ENCODE data around the gene ARHGEF17. TPM values are rescaled to one million over a fixed set of nuclear protein-coding genes. Genes with fewer than 3 reads are reported as not detected.
A peak's percentile ranks its signal among the peaks of the same experiment; 100 is the strongest.

Gene ARHGEF17
- total and polyA plus RNA-seq, 2 of the 13 experiments (the other 11 are each of a cell fraction or from before 2014, with no cell fraction given), result 10.7 to 28.8 TPM

DNA sequence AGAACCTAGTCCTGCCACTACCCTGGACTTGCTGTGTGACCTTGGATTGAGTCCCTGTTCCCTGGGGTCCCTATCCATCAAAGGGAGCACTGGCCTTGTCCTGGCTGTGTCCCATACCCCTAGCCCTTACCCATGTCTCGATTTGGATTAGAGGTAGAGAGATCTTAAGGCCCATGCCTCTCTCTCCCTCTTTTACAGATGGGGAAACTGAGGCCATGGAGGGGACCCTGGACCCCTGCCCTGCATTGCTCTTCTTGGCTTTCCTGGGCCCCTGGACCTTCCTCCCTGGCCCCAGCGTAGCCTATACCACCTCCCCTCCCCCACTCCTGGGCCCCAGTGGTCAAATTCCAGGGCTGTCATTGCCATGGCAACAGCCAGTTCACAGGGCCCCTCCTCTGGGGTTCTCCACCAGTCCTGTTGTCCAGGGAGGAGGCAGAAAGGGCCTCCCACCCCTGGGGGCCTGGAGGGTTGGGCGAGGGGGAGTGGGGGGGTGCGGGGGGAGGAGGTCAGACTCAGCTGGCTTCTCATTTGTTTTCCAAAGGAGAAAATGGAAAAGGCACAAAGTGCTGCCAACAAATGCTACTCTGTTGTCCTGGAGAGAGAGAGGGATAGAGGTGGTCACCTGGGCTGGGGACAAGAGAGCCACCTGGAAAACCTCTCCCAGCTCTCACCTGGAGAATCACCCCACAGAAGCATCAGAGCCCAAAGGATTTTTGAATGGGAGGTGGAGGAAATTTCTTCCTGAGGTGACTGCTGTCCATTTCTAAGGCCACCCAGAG is 23.3 kb downstream of the ARHGEF17 start (continued):
- TF ChIP-seq, protein P1, sequence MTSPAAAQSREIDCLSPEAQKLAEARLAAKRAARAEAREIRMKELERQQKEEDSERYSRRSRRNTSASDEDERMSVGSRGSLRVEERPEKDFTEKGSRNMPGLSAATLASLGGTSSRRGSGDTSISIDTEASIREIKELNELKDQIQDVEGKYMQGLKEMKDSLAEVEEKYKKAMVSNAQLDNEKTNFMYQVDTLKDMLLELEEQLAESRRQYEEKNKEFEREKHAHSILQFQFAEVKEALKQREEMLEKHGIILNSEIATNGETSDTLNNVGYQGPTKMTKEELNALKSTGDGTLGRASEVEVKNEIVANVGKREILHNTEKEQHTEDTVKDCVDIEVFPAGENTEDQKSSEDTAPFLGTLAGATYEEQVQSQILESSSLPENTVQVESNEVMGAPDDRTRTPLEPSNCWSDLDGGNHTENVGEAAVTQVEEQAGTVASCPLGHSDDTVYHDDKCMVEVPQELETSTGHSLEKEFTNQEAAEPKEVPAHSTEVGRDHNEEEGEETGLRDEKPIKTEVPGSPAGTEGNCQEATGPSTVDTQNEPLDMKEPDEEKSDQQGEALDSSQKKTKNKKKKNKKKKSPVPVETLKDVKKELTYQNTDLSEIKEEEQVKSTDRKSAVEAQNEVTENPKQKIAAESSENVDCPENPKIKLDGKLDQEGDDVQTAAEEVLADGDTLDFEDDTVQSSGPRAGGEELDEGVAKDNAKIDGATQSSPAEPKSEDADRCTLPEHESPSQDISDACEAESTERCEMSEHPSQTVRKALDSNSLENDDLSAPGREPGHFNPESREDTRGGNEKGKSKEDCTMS (CRISPR knock-in tag; conservative IDR thresholded peaks at IDR 0.05), result no peak
- TF ChIP-seq, protein P2, sequence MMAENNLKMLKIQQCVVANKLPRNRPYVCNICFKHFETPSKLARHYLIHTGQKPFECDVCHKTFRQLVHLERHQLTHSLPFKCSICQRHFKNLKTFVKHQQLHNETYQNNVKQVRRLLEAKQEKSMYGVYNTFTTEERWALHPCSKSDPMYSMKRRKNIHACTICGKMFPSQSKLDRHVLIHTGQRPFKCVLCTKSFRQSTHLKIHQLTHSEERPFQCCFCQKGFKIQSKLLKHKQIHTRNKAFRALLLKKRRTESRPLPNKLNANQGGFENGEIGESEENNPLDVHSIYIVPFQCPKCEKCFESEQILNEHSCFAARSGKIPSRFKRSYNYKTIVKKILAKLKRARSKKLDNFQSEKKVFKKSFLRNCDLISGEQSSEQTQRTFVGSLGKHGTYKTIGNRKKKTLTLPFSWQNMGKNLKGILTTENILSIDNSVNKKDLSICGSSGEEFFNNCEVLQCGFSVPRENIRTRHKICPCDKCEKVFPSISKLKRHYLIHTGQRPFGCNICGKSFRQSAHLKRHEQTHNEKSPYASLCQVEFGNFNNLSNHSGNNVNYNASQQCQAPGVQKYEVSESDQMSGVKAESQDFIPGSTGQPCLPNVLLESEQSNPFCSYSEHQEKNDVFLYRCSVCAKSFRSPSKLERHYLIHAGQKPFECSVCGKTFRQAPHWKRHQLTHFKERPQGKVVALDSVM (CRISPR knock-in tag; IDR thresholded peaks at IDR 0.05), result peak; percentile 56
- TF ChIP-seq ESRRA (CRISPR knock-in tag; IDR thresholded peaks at IDR 0.05; ENCODE audit: low read depth) (peak; percentile 68; the same call in 1 of the 2 replicates), ZNF670 (CRISPR knock-in tag; IDR thresholded peaks at IDR 0.05; ENCODE audit: borderline replicate concordance) (peak; percentile 29; the same call in 1 of the 2 replicates), FOSL2 (CRISPR knock-in tag; IDR thresholded peaks at IDR 0.05) (peak; percentile 48), POLR2G (IDR thresholded peaks at IDR 0.05; ENCODE audit: low read depth, low read length) (0 out of 2 replicates have a peak, but pooled peaks have one; percentile 27), FOXA3 (CRISPR knock-in tag; IDR thresholded peaks at IDR 0.05) (peak; percentile 49), ZNF589 (CRISPR knock-in tag; conservative IDR thresholded peaks at IDR 0.05) (no peak; the same call in 1 of the 2 replicates), SIX4 (CRISPR knock-in tag; IDR thresholded peaks at IDR 0.05) (peak; percentile 64; the same call in 1 of the 2 replicates), ZNF263 (CRISPR knock-in tag; IDR thresholded peaks at IDR 0.05) (peak; percentile 92), SALL1 (CRISPR knock-in tag; IDR thresholded peaks at IDR 0.05) (peak; percentile 66), TEAD3 (CRISPR knock-in tag; optimal IDR thresholded peaks at IDR 0.05; ENCODE audit: borderline replicate concordance) (peak; percentile 99), REPIN1 (CRISPR knock-in tag; IDR thresholded peaks at IDR 0.05; ENCODE audit: borderline replicate concordance, low read depth) (peak; percentile 58; the same call in 1 of the 2 replicates), ZMAT3 (CRISPR knock-in tag; conservative IDR thresholded peaks at IDR 0.05) (0 out of 2 replicates have a peak, but pooled peaks have one; percentile 21), NFATC3 (CRISPR knock-in tag; IDR thresholded peaks at IDR 0.05) (no peak), SCMH1 (CRISPR knock-in tag; IDR thresholded peaks at IDR 0.05; ENCODE audit: borderline replicate concordance) (no peak), RFX3 (CRISPR knock-in tag; IDR thresholded peaks at IDR 0.05) (peak; percentile 97)
- TF ChIP-seq, protein P3, sequence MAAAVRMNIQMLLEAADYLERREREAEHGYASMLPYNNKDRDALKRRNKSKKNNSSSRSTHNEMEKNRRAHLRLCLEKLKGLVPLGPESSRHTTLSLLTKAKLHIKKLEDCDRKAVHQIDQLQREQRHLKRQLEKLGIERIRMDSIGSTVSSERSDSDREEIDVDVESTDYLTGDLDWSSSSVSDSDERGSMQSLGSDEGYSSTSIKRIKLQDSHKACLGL (CRISPR knock-in tag; IDR thresholded peaks at IDR 0.05), result no peak
- TF ChIP-seq, protein P4, sequence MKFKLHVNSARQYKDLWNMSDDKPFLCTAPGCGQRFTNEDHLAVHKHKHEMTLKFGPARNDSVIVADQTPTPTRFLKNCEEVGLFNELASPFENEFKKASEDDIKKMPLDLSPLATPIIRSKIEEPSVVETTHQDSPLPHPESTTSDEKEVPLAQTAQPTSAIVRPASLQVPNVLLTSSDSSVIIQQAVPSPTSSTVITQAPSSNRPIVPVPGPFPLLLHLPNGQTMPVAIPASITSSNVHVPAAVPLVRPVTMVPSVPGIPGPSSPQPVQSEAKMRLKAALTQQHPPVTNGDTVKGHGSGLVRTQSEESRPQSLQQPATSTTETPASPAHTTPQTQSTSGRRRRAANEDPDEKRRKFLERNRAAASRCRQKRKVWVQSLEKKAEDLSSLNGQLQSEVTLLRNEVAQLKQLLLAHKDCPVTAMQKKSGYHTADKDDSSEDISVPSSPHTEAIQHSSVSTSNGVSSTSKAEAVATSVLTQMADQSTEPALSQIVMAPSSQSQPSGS (CRISPR knock-in tag; IDR thresholded peaks at IDR 0.05), result peak; percentile 55; the same call in 1 of the 2 replicates
- TF ChIP-seq, protein P5, sequence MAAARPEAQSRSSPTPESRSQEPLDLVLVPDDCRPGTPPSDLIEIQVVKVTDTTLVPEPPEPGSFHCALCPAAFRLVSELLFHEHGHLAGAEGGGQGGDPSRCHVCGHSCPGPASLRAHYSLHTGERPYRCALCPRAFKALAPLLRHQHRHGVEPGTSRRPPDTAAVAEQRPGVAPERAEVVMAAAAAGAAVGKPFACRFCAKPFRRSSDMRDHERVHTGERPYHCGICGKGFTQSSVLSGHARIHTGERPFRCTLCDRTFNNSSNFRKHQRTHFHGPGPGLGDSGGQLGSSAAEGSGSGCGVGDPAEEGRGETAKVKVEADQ (CRISPR knock-in tag; IDR thresholded peaks at IDR 0.05; ENCODE audit: borderline replicate concordance), result peak; percentile 59; the same call in 1 of the 2 replicates

Measured in HepG2 (cell line).